Kidney (tissue), 14 donors: Measurements from ENCODE around the gene UNC119. TPM values are rescaled to one million over a fixed set of nuclear protein-coding genes. Genes with fewer than 3 reads are reported as not detected.

ENCODE experiments used
- DNase-seq, 5 donors: peaks; one replicate each; pipeline ENCODE4 v3.0.0-alpha.2; 2013 to 2020
- FAIRE-seq: peaks from 2 replicates; lab custom pipeline; 2012; peaks lifted over from hg19 to GRCh38; lab: Jason Lieb, UNC
- H3K27ac ChIP-seq, 2 donors: one replicate each; pipeline ENCODE4 v1.7.0; 2013; ENCODE audit warnings: low read depth in 2 of 2, low read length in 2 of 2, inconsistent platforms in 1 of 2
- H3K27me3 ChIP-seq: one replicate; pipeline ENCODE4 v1.7.1; 2013; ENCODE audit warnings: low read length, inconsistent platforms; ENCODE audit not compliant: control insufficient read depth, insufficient read depth
- H3K36me3 ChIP-seq, 3 donors: one replicate each; pipeline versions ENCODE4 v1.7.0 to v1.7.1; 2013; ENCODE audit warnings: low read length in 3 of 3, control low read depth in 1 of 3, inconsistent platforms in 1 of 3; ENCODE audit not compliant: insufficient read depth in 3 of 3, control insufficient read depth in 2 of 3
- H3K4me1 ChIP-seq, 3 donors: one replicate each; pipeline versions ENCODE4 v1.7.0 to v1.7.1; 2013; ENCODE audit warnings: low read length in 3 of 3, inconsistent platforms in 1 of 3, low read depth in 1 of 3; ENCODE audit not compliant: control insufficient read depth in 2 of 3, insufficient read depth in 2 of 3
- H3K4me3 ChIP-seq, 3 donors: one replicate each; pipeline versions ENCODE4 v1.7.0 to v1.8.1; 2013; ENCODE audit warnings: low read length in 3 of 3, control low read depth in 1 of 3, inconsistent platforms in 1 of 3
- H3K9ac ChIP-seq, 3 donors: one replicate each; pipeline versions ENCODE4 v1.7.0 to v1.7.1; 2013; ENCODE audit warnings: low read length in 3 of 3, control low read depth in 1 of 3, inconsistent platforms in 1 of 3
- H3K9me3 ChIP-seq, 3 donors: one replicate each; pipeline versions ENCODE4 v1.7.0 to v1.7.1; 2013; ENCODE audit warnings: low read length in 3 of 3, control low read depth in 1 of 3, inconsistent platforms in 1 of 3; ENCODE audit not compliant: control insufficient read depth in 2 of 3, insufficient read depth in 1 of 3
- CTCF ChIP-seq: IDR thresholded peaks from 3 replicates; pipeline ENCODE4 v1.5.1; 2012; ENCODE audit warnings: mild to moderate bottlenecking, moderate library complexity, borderline replicate concordance; ENCODE audit not compliant: insufficient read depth; ENCODE audit errors: extremely low read depth
- intact Hi-C: fragments of 100-400 bp; cut with DNase I; formaldehyde crosslinking; loops from one replicate; pipeline ENCODE4 v1.11.1; 2022
- polyA plus RNA-seq: library from polyadenylated mRNA; stranded (reverse); fragments of 350-450 nt; fragmentation: Illumina TruSeq; extraction: RNeasy Lipid Tissue Mini Kit (QIAGEN cat#74804); gene quantifications from one replicate; pipeline ENCODE4 v1.2.3, GENCODE V29; 2014; ENCODE audit warnings: low read depth, low replicate concordance; ENCODE audit not compliant: insufficient read depth
- total RNA-seq: library from RNA; stranded (reverse); fragmentation: NEBNext Ultra II Directional; extraction: Animal tissue kit (Norgen Biotek cat#: 25700); gene quantifications from one replicate; pipeline ENCODE4 v1.2.1, GENCODE V29; 2021
- donor health status: control.
- donor health status: control.
- donor health status: control.
- donor health status: control.
- donor health status: control.
- donor health status: DM: yes; HTN: yes; CAD: no.
- donor health status: Normal renal cell carcinoma (clear cell type).

Gene UNC119
- total and polyA plus RNA-seq, 2 donors from 2014 or later: 19.0 to 60.7 TPM

- intact Hi-C loops: no loop called here
- H3K27ac ChIP-seq: no peak overlapping the region
- no peak for FAIRE-seq
- no peak for TF ChIP-seq CTCF
- H3K9me3 ChIP-seq: no peaks in the 10 kb centered on the region
- H3K27me3 ChIP-seq: no peaks in the 10 kb centered on the region
- no peaks in the 10 kb centered on the region for H3K36me3 ChIP-seq
- no peak for DNase-seq
- peaks cover 0 to 11% (median 3%) of the 10 kb centered on the region in 3 donors for H3K4me1 ChIP-seq
- no peak overlapping the region for H3K4me3 ChIP-seq
- no peak overlapping the region for H3K9ac ChIP-seq
Observed at GRCh38 chr17:28529013-28529400, 23.4 kb downstream of the UNC119 start.

GRCh38 chr17:28528327-28529012 is 24.0 kb downstream of the UNC119 start:
- Histone ChIP-seq H3K27me3 (no peaks in the 10 kb centered on the region), H3K9ac (no peak overlapping the region), H3K27ac (no peak overlapping the region), H3K36me3 (no peaks in the 10 kb centered on the region), H3K9me3 (no peaks in the 10 kb centered on the region), H3K4me1 (peaks cover 0 to 11% (median 3%) of the 10 kb centered on the region in 3 donors), H3K4me3 (no peak overlapping the region)
- FAIRE-seq (no peak), DNase-seq (no peak)
- intact Hi-C loops: no loop called here
- no peak for TF ChIP-seq CTCF

- DNase-seq (no peak), FAIRE-seq (no peak)
- no peak overlapping the region for H3K4me3 ChIP-seq
- no peak for TF ChIP-seq CTCF
- H3K36me3 ChIP-seq: no peaks in the 10 kb centered on the region
- no peak overlapping the region for H3K9ac ChIP-seq
- H3K27ac ChIP-seq: no peak overlapping the region
- no peaks in the 10 kb centered on the region for H3K27me3 ChIP-seq
- H3K9me3 ChIP-seq: no peaks in the 10 kb centered on the region
- peaks cover 0 to 11% (median 3%) of the 10 kb centered on the region in 3 donors for H3K4me1 ChIP-seq
- intact Hi-C loops: no loop called here
Observed at GRCh38 chr17:28527859-28528258, 24.6 kb downstream of the UNC119 start.

- no peaks in the 10 kb centered on the region for H3K9me3 ChIP-seq
- TF ChIP-seq CTCF: no peak
- no peak overlapping the region for H3K4me3 ChIP-seq
- no peak for FAIRE-seq
- no peaks in the 10 kb centered on the region for H3K36me3 ChIP-seq
- peak in 1 of 5 donors; percentile 20 for DNase-seq
- intact Hi-C loops: no loop called here
- H3K9ac ChIP-seq: no peak overlapping the region
- no peak overlapping the region for H3K27ac ChIP-seq
- no peaks in the 10 kb centered on the region for H3K27me3 ChIP-seq
- H3K4me1 ChIP-seq: peaks cover 0 to 11% (median 3%) of the 10 kb centered on the region in 3 donors
Observed at GRCh38 chr17:28527181-28527681, 25.2 kb downstream of the UNC119 start.
